Central memory CD8-positive, alpha-beta T cell (primary cell): Measurements from ENCODE around the gene EHD3.

Experiments
- ATAC-seq: fragments of 150-1000 bp; cut with Tn5 transposase; replicated peaks from 2 replicates; pipeline ENCODE4 v1.10.0; 2022; ENCODE audit warnings: mild to moderate bottlenecking, moderate FRiP score, moderate number of reproducible peaks; ENCODE audit not compliant: poor library complexity, severe bottlenecking; ENCODE audit errors: extremely low read depth
- DNase-seq, 2 donors: peaks; one replicate each; pipeline ENCODE4 v3.0.0; 2021; ENCODE audit warnings: low spot score in 2 of 2
- H3K27ac Mint-ChIP-seq: one replicate; pipeline ENCODE4 v1.8.0; 2022; ENCODE audit warnings: low read depth, mild to moderate bottlenecking, moderate library complexity, mixed read lengths
- H3K27me3 Mint-ChIP-seq: one replicate; pipeline ENCODE4 v1.8.0; 2022; ENCODE audit warnings: mixed read lengths
- H3K36me3 Mint-ChIP-seq: one replicate; pipeline ENCODE4 v1.8.0; 2022; ENCODE audit warnings: mild to moderate bottlenecking, moderate library complexity, mixed read lengths; ENCODE audit not compliant: insufficient read depth
- H3K4me1 Mint-ChIP-seq: one replicate; pipeline ENCODE4 v1.8.0; 2022; ENCODE audit warnings: mixed read lengths
- H3K4me3 Mint-ChIP-seq: one replicate; pipeline ENCODE4 v1.8.0; 2022; ENCODE audit warnings: mild to moderate bottlenecking, moderate library complexity, mixed read lengths
- H3K9me3 Mint-ChIP-seq: one replicate; pipeline ENCODE4 v1.8.0; 2022; ENCODE audit warnings: mixed read lengths

EHD3 gene

DNA sequence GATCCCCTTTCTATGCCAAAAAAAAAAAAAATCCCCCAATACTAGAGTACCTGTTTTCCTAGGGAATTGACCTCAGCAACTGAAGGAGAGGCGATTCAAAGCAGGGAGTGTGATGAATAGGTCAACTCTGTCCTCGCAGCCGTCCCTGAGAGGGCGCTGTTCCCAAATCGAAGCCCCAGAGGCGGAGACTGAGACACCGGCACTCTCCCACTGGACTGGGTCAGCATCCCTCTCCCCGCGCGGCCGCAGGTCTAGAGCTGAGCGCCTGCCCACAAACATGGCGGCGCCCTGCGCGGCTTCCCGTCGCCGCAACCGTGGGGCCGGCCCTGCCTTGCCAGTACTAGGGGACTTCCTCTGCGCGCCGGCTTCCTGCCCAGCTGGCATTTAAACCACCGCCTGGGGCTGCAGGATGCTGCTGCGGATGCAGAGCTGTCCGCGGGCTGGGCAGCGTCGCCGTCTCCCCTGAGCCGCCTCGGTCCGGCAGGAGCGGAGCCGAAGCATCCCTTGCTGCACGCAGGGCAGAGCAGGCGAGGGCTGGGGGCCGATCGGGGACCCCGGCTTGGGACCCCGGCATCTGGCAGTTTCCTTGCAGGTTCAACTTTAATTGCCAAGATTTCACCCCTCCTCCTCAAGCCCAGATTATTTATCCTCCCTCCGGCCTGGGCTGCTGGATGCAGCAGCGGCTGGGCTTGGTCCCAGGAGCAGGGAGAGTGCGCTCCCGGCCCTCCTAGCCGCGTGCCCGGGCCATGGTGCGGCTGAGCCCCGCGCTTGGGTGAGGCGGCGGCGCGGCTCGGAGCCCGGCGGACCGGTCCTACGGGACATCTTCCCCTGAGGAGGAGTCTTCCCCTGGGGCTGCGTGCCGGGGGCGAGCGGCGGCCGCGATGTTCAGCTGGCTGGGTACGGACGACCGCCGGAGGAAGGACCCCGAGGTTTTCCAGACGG lies at the start of gene EHD3:
Gene EHD3, plus strand, starts transcription at position 412 of the 942 bp plus-strand sequence. Its CDS starts 470 bp downstream, at position 882.
- H3K36me3 Mint-ChIP-seq, result no peaks in the 10 kb centered on the region
- H3K27ac Mint-ChIP-seq, result peak within 1 kb of the TSS; percentile 33
- ATAC-seq (peak; percentile 91), DNase-seq (peak; percentile 42 to 56)
- H3K4me3 Mint-ChIP-seq, result peak within 1 kb of the TSS; percentile 77
- no peaks in the 10 kb centered on the region for H3K9me3 Mint-ChIP-seq
- H3K4me1 Mint-ChIP-seq, result peaks cover 42% of the 10 kb centered on the region
- H3K27me3 Mint-ChIP-seq, result peaks cover 25% of the 10 kb centered on the region

DNA sequence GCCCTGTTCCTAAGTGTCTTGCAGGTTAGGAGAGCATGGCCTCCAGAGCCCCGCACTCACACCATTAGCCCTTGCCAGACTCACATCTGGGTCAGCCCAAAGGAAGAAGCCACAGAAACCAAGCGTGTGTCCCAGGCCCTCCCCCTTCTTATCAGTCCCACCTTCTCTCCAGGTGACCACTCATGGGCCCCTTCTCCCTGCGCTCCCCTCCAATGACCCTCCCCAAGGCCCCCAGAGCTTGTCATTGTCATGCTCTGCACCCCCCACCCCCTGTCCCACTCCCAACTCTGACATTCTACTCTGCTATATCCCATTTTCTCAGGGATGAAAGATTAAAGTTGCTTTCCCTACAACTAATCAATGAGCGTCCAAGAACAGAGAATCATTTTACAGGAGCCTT lies 46.8 kb upstream of the EHD3 start:
- Mint-ChIP-seq H3K27ac (no peak overlapping the region), H3K9me3 (no peaks in the 10 kb centered on the region), H3K4me3 (no peak overlapping the region), H3K27me3 (peaks cover 8% of the 10 kb centered on the region), H3K4me1 (no peaks in the 10 kb centered on the region), H3K36me3 (peaks cover 2% of the 10 kb centered on the region)
- no peak for ATAC-seq
- no peak for DNase-seq

DNA sequence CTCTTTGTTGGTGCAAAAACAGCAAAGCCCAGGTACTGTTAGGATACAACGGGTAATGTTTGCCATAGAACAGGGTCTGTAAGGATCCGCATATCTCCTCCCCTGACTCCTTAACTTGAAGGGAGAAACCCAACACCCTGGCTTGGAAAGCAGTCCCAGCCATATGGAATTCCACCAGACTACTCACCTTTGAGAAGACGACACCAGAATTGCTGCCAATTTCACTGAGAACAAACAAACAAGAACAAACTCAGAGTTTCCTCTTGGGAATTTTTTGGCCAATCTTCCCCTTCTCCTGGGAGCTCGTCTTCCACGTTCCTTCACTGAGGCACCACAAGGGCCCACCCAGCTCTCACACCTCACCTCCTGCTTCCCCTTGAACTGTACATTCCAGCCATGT lies 45.8 kb upstream of the EHD3 start:
- H3K4me3 Mint-ChIP-seq, result no peak overlapping the region
- H3K27ac Mint-ChIP-seq, result no peak overlapping the region
- no peak for ATAC-seq
- H3K9me3 Mint-ChIP-seq, result no peaks in the 10 kb centered on the region
- H3K27me3 Mint-ChIP-seq, result peaks cover 8% of the 10 kb centered on the region
- no peak for DNase-seq
- H3K36me3 Mint-ChIP-seq, result peaks cover 2% of the 10 kb centered on the region
- H3K4me1 Mint-ChIP-seq, result no peaks in the 10 kb centered on the region

DNA sequence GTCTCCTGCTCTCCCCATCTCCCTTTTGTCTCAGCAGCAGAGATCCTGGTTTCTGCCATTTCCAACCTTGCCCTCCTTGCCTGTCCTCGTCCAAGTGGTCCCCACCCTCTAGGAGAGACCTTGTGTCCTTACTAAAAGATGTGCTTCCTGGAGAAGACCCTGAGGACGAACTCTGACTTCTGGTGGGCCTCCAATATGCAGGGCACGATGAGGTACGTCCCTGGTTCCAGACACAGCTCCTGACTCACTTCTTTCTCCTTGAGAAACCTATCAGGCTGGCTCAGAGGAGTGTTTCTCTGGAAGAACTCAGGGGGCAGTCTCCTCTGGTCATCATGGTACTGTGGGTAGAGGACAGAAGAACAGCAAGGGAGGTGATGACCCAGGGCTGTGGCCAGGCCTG lies 44.8 kb upstream of the EHD3 start:
- Mint-ChIP-seq H3K4me3 (no peak overlapping the region), H3K36me3 (peaks cover 2% of the 10 kb centered on the region), H3K4me1 (no peaks in the 10 kb centered on the region), H3K27me3 (peaks cover 6% of the 10 kb centered on the region), H3K27ac (no peak overlapping the region), H3K9me3 (no peaks in the 10 kb centered on the region)
- DNase-seq (no peak), ATAC-seq (no peak)

DNA sequence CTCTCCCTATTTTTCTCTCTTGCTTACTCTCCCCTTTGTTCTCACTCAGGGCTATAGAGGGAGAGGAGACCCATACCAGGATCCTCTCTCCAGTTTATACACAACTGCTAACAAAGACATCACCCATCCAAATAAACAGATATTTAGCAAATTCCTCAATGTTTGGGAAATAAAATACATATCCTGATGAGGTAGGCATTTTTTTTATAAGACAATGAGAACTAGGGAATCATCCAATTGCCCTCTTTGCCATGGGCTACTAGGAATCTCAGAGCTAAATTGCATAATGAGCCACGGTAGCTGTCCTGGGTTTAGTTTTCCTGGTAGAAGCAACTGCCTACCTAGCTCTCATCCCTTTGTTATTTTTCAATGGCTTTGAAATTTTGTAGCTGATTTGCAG lies 43.8 kb upstream of the EHD3 start:
- H3K36me3 Mint-ChIP-seq, result peaks cover 2% of the 10 kb centered on the region
- ATAC-seq, result no peak
- H3K4me1 Mint-ChIP-seq, result no peaks in the 10 kb centered on the region
- no peaks in the 10 kb centered on the region for H3K27me3 Mint-ChIP-seq
- H3K9me3 Mint-ChIP-seq, result no peaks in the 10 kb centered on the region
- no peak for DNase-seq
- H3K27ac Mint-ChIP-seq, result no peak overlapping the region
- H3K4me3 Mint-ChIP-seq, result no peak overlapping the region

DNA sequence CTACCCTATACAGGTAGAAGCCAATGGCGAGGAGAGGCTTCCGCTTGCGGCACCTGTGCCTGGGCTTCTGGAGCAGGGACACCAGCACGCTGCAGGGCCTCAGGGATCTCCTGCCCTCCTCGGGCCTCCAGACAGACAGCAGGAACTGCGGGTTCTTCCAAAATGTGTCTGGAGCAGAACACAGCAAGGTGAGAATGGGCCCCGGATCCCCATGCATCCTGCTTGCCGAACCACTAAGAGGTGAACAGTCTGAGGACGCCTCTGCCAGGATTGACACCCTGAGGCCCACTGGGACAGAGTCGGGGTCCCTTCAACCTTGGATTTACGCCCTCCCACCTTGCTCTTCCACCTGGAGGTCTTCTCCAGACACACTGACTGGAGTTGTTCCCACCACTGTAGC lies 42.0 kb upstream of the EHD3 start:
- no peak for DNase-seq
- Mint-ChIP-seq H3K27ac (no peak overlapping the region), H3K36me3 (peaks cover 2% of the 10 kb centered on the region), H3K4me3 (no peak overlapping the region), H3K9me3 (no peaks in the 10 kb centered on the region), H3K27me3 (no peaks in the 10 kb centered on the region), H3K4me1 (no peaks in the 10 kb centered on the region)
- ATAC-seq, result no peak

DNA sequence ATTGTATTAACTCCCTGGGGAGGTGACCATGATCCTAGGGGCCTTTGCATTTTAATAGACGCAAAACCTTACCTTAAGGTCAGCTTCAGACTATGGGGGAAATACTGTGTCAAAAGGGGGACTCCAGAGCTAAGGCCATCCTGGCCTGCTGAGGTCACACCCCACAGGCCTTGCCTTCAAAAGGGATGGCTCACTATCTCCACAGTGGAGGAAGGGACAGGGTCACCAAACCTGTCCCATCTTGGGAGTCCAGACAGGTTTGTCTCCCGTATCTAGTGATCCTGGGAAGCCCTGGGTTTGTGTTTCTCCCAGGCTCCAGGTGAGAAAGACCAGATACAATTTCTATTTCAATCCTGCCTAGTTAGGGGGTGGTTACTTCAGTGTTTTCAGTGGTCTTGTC lies 41.6 kb upstream of the EHD3 start:
- H3K9me3 Mint-ChIP-seq, result no peaks in the 10 kb centered on the region
- DNase-seq, result no peak
- H3K27me3 Mint-ChIP-seq, result no peaks in the 10 kb centered on the region
- peaks cover 2% of the 10 kb centered on the region for H3K36me3 Mint-ChIP-seq
- H3K27ac Mint-ChIP-seq, result no peak overlapping the region
- ATAC-seq, result no peak
- no peak overlapping the region for H3K4me3 Mint-ChIP-seq
- H3K4me1 Mint-ChIP-seq, result no peaks in the 10 kb centered on the region

DNA sequence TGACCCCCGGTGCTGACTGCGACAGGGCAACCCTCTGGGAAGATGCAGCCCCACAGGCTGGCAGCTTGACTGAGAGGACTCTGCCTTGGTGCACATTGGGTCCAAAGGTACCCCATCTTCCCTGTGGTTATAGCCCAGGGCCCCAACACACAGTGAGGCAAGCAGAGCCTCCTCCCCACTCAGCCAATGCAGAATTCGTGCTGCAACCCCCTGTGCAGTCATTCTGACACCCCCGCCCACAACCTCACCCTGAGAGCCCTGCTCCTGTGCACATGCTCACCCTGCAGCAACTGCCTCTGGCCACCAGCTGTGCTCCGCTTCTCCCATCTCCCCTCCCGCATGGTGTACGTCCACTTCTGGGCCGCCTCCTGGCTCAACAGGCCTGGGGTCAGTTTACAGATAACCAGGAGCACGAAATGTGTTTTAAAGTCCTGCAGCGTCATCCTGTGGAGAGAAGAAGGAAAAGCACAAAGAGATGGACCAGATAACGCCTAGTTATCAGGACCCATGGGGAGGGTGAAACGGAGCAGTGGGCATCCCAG lies 41.0 kb upstream of the EHD3 start:
- Mint-ChIP-seq H3K36me3 (peaks cover 2% of the 10 kb centered on the region), H3K4me3 (no peak overlapping the region), H3K27ac (no peak overlapping the region), H3K4me1 (no peaks in the 10 kb centered on the region), H3K9me3 (no peaks in the 10 kb centered on the region), H3K27me3 (no peaks in the 10 kb centered on the region)
- ATAC-seq, result no peak
- DNase-seq, result no peak

DNA sequence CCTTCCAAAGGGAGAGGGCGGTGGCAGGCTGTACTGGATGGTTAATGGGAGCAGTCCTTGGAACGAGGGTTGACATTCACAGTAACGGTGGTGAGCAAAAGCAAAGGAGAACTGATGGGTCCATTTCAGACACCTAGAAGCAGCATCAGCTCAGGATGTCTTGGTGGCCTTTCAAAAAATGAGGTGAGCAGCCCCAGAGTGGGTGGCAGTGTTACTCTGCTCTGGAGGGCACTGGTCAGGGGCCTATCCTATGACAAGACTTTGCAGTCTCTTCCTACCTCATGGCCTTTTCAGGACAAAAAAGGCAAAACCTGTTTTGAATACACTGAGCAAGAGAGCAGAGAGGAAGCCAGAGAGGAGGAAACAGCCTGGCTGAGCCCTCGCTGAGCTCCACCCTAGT lies 40.1 kb upstream of the EHD3 start:
- Mint-ChIP-seq H3K4me1 (no peaks in the 10 kb centered on the region), H3K27ac (no peak overlapping the region), H3K36me3 (peaks cover 2% of the 10 kb centered on the region), H3K4me3 (no peak overlapping the region), H3K27me3 (no peaks in the 10 kb centered on the region), H3K9me3 (peaks cover 1% of the 10 kb centered on the region)
- DNase-seq (no peak), ATAC-seq (no peak)

DNA sequence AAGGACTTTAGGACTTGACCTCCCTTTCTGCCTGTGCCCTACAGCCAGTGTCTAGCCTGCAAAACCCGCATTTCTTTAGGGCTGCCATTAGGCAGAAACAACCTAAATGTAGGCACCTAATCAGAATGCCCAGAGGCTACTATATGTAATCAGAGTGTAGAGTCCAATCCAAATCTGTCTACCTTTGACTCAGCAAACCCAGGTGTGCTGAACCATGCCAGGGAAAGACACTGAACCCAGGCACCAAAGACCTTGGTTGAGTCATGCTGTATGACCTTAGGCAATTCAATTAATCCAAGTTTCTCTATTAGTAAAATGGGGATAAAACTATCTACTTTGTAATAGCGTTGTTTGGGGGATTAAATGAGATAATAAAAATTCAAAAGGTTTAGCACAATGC lies 37.3 kb upstream of the EHD3 start:
- no peaks in the 10 kb centered on the region for H3K36me3 Mint-ChIP-seq
- no peak overlapping the region for H3K27ac Mint-ChIP-seq
- no peak for ATAC-seq
- no peak for DNase-seq
- no peaks in the 10 kb centered on the region for H3K4me1 Mint-ChIP-seq
- no peaks in the 10 kb centered on the region for H3K27me3 Mint-ChIP-seq
- H3K9me3 Mint-ChIP-seq, result peaks cover 4% of the 10 kb centered on the region
- H3K4me3 Mint-ChIP-seq, result no peak overlapping the region

DNA sequence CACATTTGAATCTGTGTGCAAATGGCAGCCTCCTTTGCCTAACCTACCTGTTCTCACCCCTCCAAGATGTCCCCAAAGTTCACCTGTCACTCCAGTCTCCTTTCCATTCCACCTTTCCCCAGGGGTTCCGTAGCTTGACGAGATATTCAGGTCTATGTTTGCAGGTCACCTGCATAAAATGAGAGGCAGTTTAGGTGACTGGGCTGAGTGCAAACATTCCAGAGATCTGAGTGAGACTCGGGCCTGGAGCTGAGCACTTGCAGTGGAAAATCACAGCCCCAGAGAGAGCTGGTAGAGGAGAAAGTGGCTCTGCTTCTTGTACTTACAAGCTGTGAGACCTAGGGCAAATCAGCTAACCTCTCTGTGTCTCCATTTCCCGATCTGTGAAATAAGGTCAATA lies 36.8 kb upstream of the EHD3 start:
- Mint-ChIP-seq H3K36me3 (no peaks in the 10 kb centered on the region), H3K4me3 (no peak overlapping the region), H3K4me1 (no peaks in the 10 kb centered on the region), H3K27ac (no peak overlapping the region), H3K27me3 (no peaks in the 10 kb centered on the region), H3K9me3 (peaks cover 4% of the 10 kb centered on the region)
- no peak for ATAC-seq
- no peak for DNase-seq

DNA sequence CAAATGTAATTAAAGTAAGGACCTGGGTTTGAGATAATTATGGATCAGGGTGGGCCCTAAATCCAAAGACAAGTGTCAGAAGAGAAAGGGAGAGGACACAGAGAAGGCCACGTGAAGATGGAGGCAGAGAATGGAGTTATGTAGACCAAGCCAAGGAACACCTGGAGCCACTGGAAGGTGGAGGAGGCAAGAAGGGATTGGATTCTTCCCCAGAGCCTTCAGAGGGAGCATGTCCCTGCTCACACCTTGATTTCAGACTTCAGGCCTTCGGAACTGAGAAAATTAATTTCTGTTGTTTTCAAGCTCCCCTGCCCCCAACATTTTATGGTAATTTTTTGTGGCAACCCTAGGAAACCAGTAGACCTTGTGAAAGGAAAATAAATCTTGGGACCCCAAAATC lies 36.3 kb upstream of the EHD3 start:
- Mint-ChIP-seq H3K36me3 (no peaks in the 10 kb centered on the region), H3K27me3 (no peaks in the 10 kb centered on the region), H3K27ac (no peak overlapping the region), H3K9me3 (peaks cover 4% of the 10 kb centered on the region), H3K4me3 (no peak overlapping the region), H3K4me1 (no peaks in the 10 kb centered on the region)
- no peak for DNase-seq
- no peak for ATAC-seq

DNA sequence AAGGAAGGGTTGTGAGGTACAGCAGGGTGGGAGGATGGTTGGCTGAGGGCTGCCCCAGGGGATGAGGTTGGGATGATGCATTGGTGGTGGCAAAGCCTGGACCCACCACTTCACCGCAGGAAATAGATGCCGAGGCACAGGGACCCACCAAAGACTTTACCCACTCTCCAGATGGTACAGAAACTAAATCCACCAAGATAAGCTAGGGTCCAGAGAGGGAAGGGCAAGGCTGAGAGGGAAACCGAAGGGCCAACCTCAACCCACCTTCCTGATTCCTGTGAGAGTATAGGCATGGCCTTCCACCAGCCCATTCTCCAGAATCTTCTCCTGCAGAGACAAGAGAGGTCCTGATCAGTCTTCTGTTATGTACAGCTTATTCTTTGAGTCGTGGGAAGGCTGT lies 34.7 kb upstream of the EHD3 start:
- Mint-ChIP-seq H3K9me3 (peaks cover 4% of the 10 kb centered on the region), H3K27ac (no peak overlapping the region), H3K4me3 (no peak overlapping the region), H3K4me1 (no peaks in the 10 kb centered on the region), H3K36me3 (peaks cover 2% of the 10 kb centered on the region), H3K27me3 (no peaks in the 10 kb centered on the region)
- no peak for DNase-seq
- ATAC-seq, result no peak
